Neural cell (in vitro differentiated cells): Measurements from ENCODE around the gene CASTOR1. TPM values are rescaled to one million over a fixed set of nuclear protein-coding genes. Genes with fewer than 3 reads are reported as not detected.

Source experiments
- H2AFZ ChIP-seq: fragments of 200-600, 300-800 bp; sonication (generic), shearing (Covaris generic); 2 replicates; pipeline ENCODE4 v1.6.0; 2014; ENCODE audit warnings: low read depth, mild to moderate bottlenecking, antibody characterized with exemption, low read length, moderate library complexity
- H3F3A ChIP-seq: fragments of 200-600 bp; shearing (Covaris generic); 2 replicates; pipeline ENCODE4 v1.6.1; 2016; ENCODE audit warnings: mild to moderate bottlenecking, moderate library complexity, mixed read lengths, antibody characterized with exemption, low read length; ENCODE audit not compliant: insufficient read depth, poor library complexity, severe bottlenecking
- H3K27ac ChIP-seq: fragments of 200-600, 300-800 bp; sonication (generic), shearing (Covaris generic); 2 replicates; pipeline ENCODE4 v1.5.1; 2014; ENCODE audit warnings: mild to moderate bottlenecking, low read length, moderate library complexity
- H3K27me3 ChIP-seq: fragments of 300-800, 200-600 bp; sonication (generic), shearing (Covaris generic); 2 replicates; pipeline ENCODE4 v1.6.0; 2014; ENCODE audit warnings: mild to moderate bottlenecking, low read depth, low read length, moderate library complexity; ENCODE audit not compliant: insufficient read depth
- H3K36me3 ChIP-seq: fragments of 300-800, 200-600 bp; sonication (generic), shearing (Covaris generic); 2 replicates; pipeline ENCODE4 v1.5.1; 2014; ENCODE audit warnings: mild to moderate bottlenecking, antibody characterized with exemption, low read length, moderate library complexity; ENCODE audit not compliant: insufficient read depth
- H3K4me2 ChIP-seq: fragments of 300-800, 200-600 bp; sonication (generic), shearing (Covaris generic); 2 replicates; pipeline ENCODE4 v1.6.0; 2014; ENCODE audit warnings: mild to moderate bottlenecking, low read length
- H3K4me3 ChIP-seq: fragments of 300-800, 200-600 bp; sonication (generic), shearing (Covaris generic); 2 replicates; pipeline ENCODE4 v1.5.1; 2014; ENCODE audit warnings: mild to moderate bottlenecking, low read length, moderate library complexity
- H3K79me2 ChIP-seq: fragments of 200-600 bp; shearing (Covaris generic); replicated peaks from 2 replicates; pipeline ENCODE4 v1.6.0; 2014; ENCODE audit warnings: mild to moderate bottlenecking, low read length, moderate library complexity; ENCODE audit not compliant: insufficient read depth
- H3K9ac ChIP-seq: fragments of 300-800, 200-600 bp; sonication (generic), shearing (Covaris generic); 2 replicates; pipeline ENCODE4 v1.6.1; 2016; ENCODE audit warnings: mild to moderate bottlenecking, low read length, mixed read lengths
- H3K9me2 ChIP-seq: fragments of 200-600 bp; shearing (Covaris generic); 2 replicates; pipeline ENCODE4 v1.6.1; 2016; ENCODE audit warnings: mild to moderate bottlenecking, low read length, mixed read lengths; ENCODE audit not compliant: insufficient read depth
- H3K9me3 ChIP-seq: fragments of 200-600, 300-800 bp; sonication (generic), shearing (Covaris generic); 2 replicates; pipeline ENCODE4 v1.6.1; 2016; ENCODE audit warnings: mild to moderate bottlenecking, mixed run types, low read length, moderate library complexity, mixed read lengths
- H4K20me1 ChIP-seq: fragments of 200-600 bp; shearing (Covaris generic); 2 replicates; pipeline ENCODE4 v1.6.1; 2016; ENCODE audit warnings: mild to moderate bottlenecking, mixed run types; ENCODE audit not compliant: insufficient read depth
- CTCF ChIP-seq: fragments of 450-650 bp; IDR thresholded peaks from 2 replicates; pipeline ENCODE4 v1.5.1; 2014; ENCODE audit warnings: antibody characterized with exemption, mild to moderate bottlenecking, moderate library complexity; ENCODE audit not compliant: poor library complexity, severe bottlenecking
- EP300 ChIP-seq: fragments of 450-650 bp; conservative IDR thresholded peaks from 2 replicates; pipeline ENCODE4 v1.6.1; 2014; ENCODE audit warnings: antibody characterized with exemption, mild to moderate bottlenecking, moderate library complexity; ENCODE audit not compliant: poor library complexity, severe bottlenecking
- EZH2 ChIP-seq: fragments of 200-600, 300-800 bp; shearing (Covaris generic), sonication (generic); IDR thresholded peaks from 2 replicates; pipeline ENCODE4 v1.6.1; 2014; ENCODE audit warnings: antibody characterized with exemption, low read length, borderline replicate concordance, mild to moderate bottlenecking; ENCODE audit not compliant: insufficient read depth, poor library complexity, severe bottlenecking
- MXI1 ChIP-seq: fragments of 450-650 bp; conservative IDR thresholded peaks from 2 replicates; pipeline ENCODE4 v1.6.1; 2014; ENCODE audit warnings: antibody characterized with exemption, mild to moderate bottlenecking; ENCODE audit not compliant: poor library complexity, severe bottlenecking
- POLR2AphosphoS5 ChIP-seq: IDR thresholded peaks from 2 replicates; pipeline ENCODE4 v1.6.1; 2012
- RAD21 ChIP-seq: fragments of 450-650 bp; conservative IDR thresholded peaks from 2 replicates; pipeline ENCODE4 v1.6.1; 2014; ENCODE audit warnings: antibody characterized with exemption, mild to moderate bottlenecking, moderate library complexity
- REST ChIP-seq: IDR thresholded peaks from 2 replicates; pipeline ENCODE4 v1.6.1; 2012; ENCODE audit warnings: borderline replicate concordance
- SMC3 ChIP-seq: fragments of 450-650 bp; conservative IDR thresholded peaks from 2 replicates; pipeline ENCODE4 v1.6.1; 2014; ENCODE audit warnings: antibody characterized with exemption, mild to moderate bottlenecking, moderate library complexity; ENCODE audit not compliant: poor library complexity
- TAF1 ChIP-seq: IDR thresholded peaks from 2 replicates; pipeline ENCODE4 v1.6.1; 2012; ENCODE audit warnings: low read depth
- polyA plus RNA-seq: library from polyadenylated mRNA; depleted of rRNA; stranded (reverse); fragments of >200 nt; gene quantifications from 2 replicates; pipeline ENCODE4 v1.2.3, GENCODE V29; 2014

The CASTOR1 gene
- polyA plus RNA-seq, 1 donor from 2014 or later = 2.2 TPM

GRCh38 chr22:30312053-30312452 lies 22.7 kb upstream of the CASTOR1 start:
- no peak for TF ChIP-seq REST
- TF ChIP-seq MXI1 = no peak
- Histone ChIP-seq H3K9me2 (no peaks in the 10 kb centered on the region), H3K4me2 (no peak overlapping the region), H3K9me3 (no peaks in the 10 kb centered on the region), H3K4me3 (no peak overlapping the region), H3F3A (no peaks in the 10 kb centered on the region), H3K79me2 (no peaks in the 10 kb centered on the region), H3K9ac (no peak overlapping the region), H4K20me1 (no peaks in the 10 kb centered on the region), H3K36me3 (no peaks in the 10 kb centered on the region), H3K27me3 (no peaks in the 10 kb centered on the region), H3K27ac (no peak overlapping the region), H2AFZ (no peak overlapping the region)

- Histone ChIP-seq H3K9me3 (no peaks in the 10 kb centered on the region), H3K4me3 (no peak overlapping the region), H3K9me2 (no peaks in the 10 kb centered on the region), H3K79me2 (no peaks in the 10 kb centered on the region), H2AFZ (no peak overlapping the region), H3K27me3 (no peaks in the 10 kb centered on the region), H3K27ac (no peak overlapping the region), H3K4me2 (no peak overlapping the region), H3K36me3 (no peaks in the 10 kb centered on the region), H3F3A (no peaks in the 10 kb centered on the region), H3K9ac (no peak overlapping the region), H4K20me1 (no peaks in the 10 kb centered on the region)
- TF ChIP-seq POLR2AphosphoS5 (no peak), CTCF (no peak), RAD21 (no peak), EZH2 (no peak), TAF1 (no peak), MXI1 (no peak), EP300 (no peak), REST (no peak), SMC3 (no peak)
Observed at GRCh38 chr22:30310881-30311771, 21.8 kb upstream of the CASTOR1 start.
